Measurements from ENCODE around the gene POU2F1. TPM values are rescaled to one million over a fixed set of nuclear protein-coding genes. Genes with fewer than 3 reads are reported as not detected.

Gene POU2F1
- total RNA-seq, 4 donors from 2014 or later: 3.8 to 7.3 (median 4.8) TPM

GRCh38 chr1:167219646-167220536, 795 bp upstream of the POU2F1 start:
- Histone ChIP-seq H3K27ac (peak overlapping the region; percentile 87 to 99 (median 96)), H3K9me3 (no peaks in the 10 kb centered on the region), H3K4me1 (peaks cover 30 to 35% of the 10 kb centered on the region in 2 donors), H3K36me3 (no peaks in the 10 kb centered on the region), H3K27me3 (no peaks in the 10 kb centered on the region), H3K4me3 (peak overlapping the region; percentile 70 to 87 (median 80))
- intact Hi-C loops (cut with DNase I; ENCODE audit: low total_unique reads) (loop anchor here (1.0 to 5.0 kb wide), 5 partner anchors 83 to 717 kb away; partner anchors contain the start of genes CREG1, DCAF6 and MPC2), in situ Hi-C loops (cut with MboI; ENCODE audit: low sequenced_read_pairs in 4 of 4) (loop anchor here in 3 of 4 donors (10.0 kb wide), 1 partner anchor 155 kb away; no protein-coding TSS in a partner anchor)
- peak; percentile 19 to 20 for ATAC-seq
- DNase-seq: peak; percentile 50 to 73
- TF ChIP-seq CTCF (IDR thresholded peaks at IDR 0.05 in 4 of 5, conservative IDR thresholded peaks at IDR 0.05 in 1 of 5) (peak in 1 of 5 experiments; percentile 22), POLR2A (IDR thresholded peaks at IDR 0.05) (no peak)

GRCh38 chr1:167221126-167221737, 546 bp downstream of the POU2F1 start:
- Histone ChIP-seq H3K4me3 (peak overlapping the region; percentile 73 to 89 (median 77)), H3K9me3 (no peaks in the 10 kb centered on the region), H3K4me1 (peaks cover 42 to 47% of the 10 kb centered on the region in 2 donors), H3K27ac (peak overlapping the region; percentile 93 to 99 (median 98)), H3K36me3 (no peaks in the 10 kb centered on the region), H3K27me3 (no peaks in the 10 kb centered on the region)
- in situ Hi-C loops (cut with MboI; ENCODE audit: low sequenced_read_pairs in 4 of 4) (no loop called here), intact Hi-C loops (cut with DNase I; ENCODE audit: low total_unique reads) (loop anchor here (2.0 to 5.0 kb wide), 4 partner anchors 84 to 716 kb away; partner anchors contain the start of genes CREG1, DCAF6 and MPC2)
- peak; percentile 13 to 19 for ATAC-seq
- TF ChIP-seq POLR2A (IDR thresholded peaks at IDR 0.05): peak in 1 of 2 donors; percentile 48
- no peak for TF ChIP-seq CTCF (IDR thresholded peaks at IDR 0.05 in 4 of 5, conservative IDR thresholded peaks at IDR 0.05 in 1 of 5)
- DNase-seq: no peak

- DNase-seq (peak; percentile 67 to 73), ATAC-seq (peak; percentile 50 to 64)
- Histone ChIP-seq H3K9me3 (no peaks in the 10 kb centered on the region), H3K4me1 (peaks cover 50 to 54% of the 10 kb centered on the region in 2 donors), H3K27ac (peak overlapping the region; percentile 93 to 99 (median 98)), H3K4me3 (peak overlapping the region; percentile 73 to 89 (median 77)), H3K36me3 (no peaks in the 10 kb centered on the region), H3K27me3 (no peaks in the 10 kb centered on the region)
- peak; percentile 79 to 91 for TF ChIP-seq POLR2A (IDR thresholded peaks at IDR 0.05)
- no peak for TF ChIP-seq CTCF (IDR thresholded peaks at IDR 0.05 in 4 of 5, conservative IDR thresholded peaks at IDR 0.05 in 1 of 5)
- intact Hi-C loops (cut with DNase I; ENCODE audit: low total_unique reads): loop anchor here (1.0 to 5.0 kb wide), 6 partner anchors 85 to 715 kb away; partner anchors contain the start of genes CREG1, DCAF6, MPC2 and POGK
- in situ Hi-C loops (cut with MboI; ENCODE audit: low sequenced_read_pairs in 4 of 4): no loop called here
Measured at GRCh38 chr1:167221738-167222610, 1.3 kb downstream of the POU2F1 start.
